Body of pancreas (tissue), 4 donors: Measurements from ENCODE around the gene PACSIN2. TPM values are rescaled to one million over a fixed set of nuclear protein-coding genes. Genes with fewer than 3 reads are reported as not detected.
"Not testable (repeated sequence)": the region's sequence is repeated elsewhere in the genome, so short reads cannot be mapped to it uniquely, and the experiment has no call there.

Experiments
- ATAC-seq: fragments of 150-250 bp; one replicate; pipeline ENCODE4 v1.9.1; 2016
- DNase-seq, 4 donors: peaks; one replicate each; pipeline ENCODE4 v3.0.0-alpha.2; 2019
- H3K27ac ChIP-seq, 4 donors: fragments of 200-600 bp; sonication (generic); 1 replicate in 3 of 4; 2 replicates in 1 of 4; pipeline versions ENCODE4 v1.5.1 to v1.6.1; 2016 to 2019; ENCODE audit warnings: mild to moderate bottlenecking in 1 of 4, mixed read lengths in 1 of 4, moderate library complexity in 1 of 4
- H3K27me3 ChIP-seq, 2 donors: fragments of 200-600 bp; sonication (generic); one replicate each; pipeline ENCODE4 v1.6.0; 2016; ENCODE audit warnings: mild to moderate bottlenecking in 1 of 2
- H3K36me3 ChIP-seq, 2 donors: fragments of 200-600 bp; sonication (generic); replicated peaks in 1 of 2; 2 replicates each; pipeline ENCODE4 v1.5.1; 2016; ENCODE audit warnings: low read depth in 2 of 2; ENCODE audit not compliant: insufficient read depth in 1 of 2
- H3K4me1 ChIP-seq: fragments of 200-600 bp; sonication (generic); one replicate; pipeline ENCODE4 v1.6.0; 2016
- H3K4me3 ChIP-seq, 2 donors: fragments of 200-600 bp; sonication (generic); 1 replicate in 1 of 2; 2 replicates in 1 of 2; pipeline ENCODE4 v1.5.1; 2016 to 2019
- H3K9me3 ChIP-seq, 3 donors: fragments of 200-600 bp; sonication (generic); 1 replicate in 2 of 3; 2 replicates in 1 of 3; pipeline ENCODE4 v1.5.1; 2016
- POLR2A ChIP-seq, 3 donors: fragments of 450-650 bp; IDR thresholded peaks; one replicate each; pipeline ENCODE4 v1.6.1; 2016; ENCODE audit warnings: antibody characterized with exemption in 3 of 3, mild to moderate bottlenecking in 2 of 3
- WGBS, 2 donors: methylation state at CpG; one replicate each; pipeline ENCODE4 v1.1.5; 2017; 5-methylcytosine and 5-hydroxymethylcytosine counted together
- intact Hi-C: fragments of 100-400 bp; cut with DNase I; formaldehyde crosslinking; loops from one replicate; pipeline ENCODE4 v1.15.1; 2023
- total RNA-seq, 2 donors: library from RNA; depleted of rRNA; stranded (reverse); fragments of >200 nt; gene quantifications; one replicate each; pipeline ENCODE4 v1.1.0, GENCODE V29; 2016
- TF ChIP-seq, protein P1 (sequence below), 7 experiments: fragments of 450-650 bp in 4 of 7; fragments of 200-600 bp in 3 of 7; sonication (generic) in 3 of 7; IDR thresholded peaks; one replicate each; pipeline ENCODE4 v1.5.1; 2016 to 2019; ENCODE audit warnings: antibody characterized with exemption in 7 of 7

PACSIN2 gene
- total RNA-seq, 2 donors from 2014 or later: 117 to 118 TPM

GRCh38 chr22:42955848-42956247, 59.1 kb downstream of the PACSIN2 start:
- no peak for ATAC-seq
- no peak for DNase-seq
- Histone ChIP-seq H3K4me1 (peaks cover 79% of the 10 kb centered on the region), H3K36me3 (no peaks in the 10 kb centered on the region), H3K27me3 (no peaks in the 10 kb centered on the region), H3K27ac (peak overlapping the region in 1 of 4 donors; percentile 87), H3K9me3 (no peaks in the 10 kb centered on the region), H3K4me3 (no peak overlapping the region)
- TF ChIP-seq, protein P1, sequence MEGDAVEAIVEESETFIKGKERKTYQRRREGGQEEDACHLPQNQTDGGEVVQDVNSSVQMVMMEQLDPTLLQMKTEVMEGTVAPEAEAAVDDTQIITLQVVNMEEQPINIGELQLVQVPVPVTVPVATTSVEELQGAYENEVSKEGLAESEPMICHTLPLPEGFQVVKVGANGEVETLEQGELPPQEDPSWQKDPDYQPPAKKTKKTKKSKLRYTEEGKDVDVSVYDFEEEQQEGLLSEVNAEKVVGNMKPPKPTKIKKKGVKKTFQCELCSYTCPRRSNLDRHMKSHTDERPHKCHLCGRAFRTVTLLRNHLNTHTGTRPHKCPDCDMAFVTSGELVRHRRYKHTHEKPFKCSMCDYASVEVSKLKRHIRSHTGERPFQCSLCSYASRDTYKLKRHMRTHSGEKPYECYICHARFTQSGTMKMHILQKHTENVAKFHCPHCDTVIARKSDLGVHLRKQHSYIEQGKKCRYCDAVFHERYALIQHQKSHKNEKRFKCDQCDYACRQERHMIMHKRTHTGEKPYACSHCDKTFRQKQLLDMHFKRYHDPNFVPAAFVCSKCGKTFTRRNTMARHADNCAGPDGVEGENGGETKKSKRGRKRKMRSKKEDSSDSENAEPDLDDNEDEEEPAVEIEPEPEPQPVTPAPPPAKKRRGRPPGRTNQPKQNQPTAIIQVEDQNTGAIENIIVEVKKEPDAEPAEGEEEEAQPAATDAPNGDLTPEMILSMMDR (IDR thresholded peaks at IDR 0.05): no peak
- no peak for TF ChIP-seq POLR2A (IDR thresholded peaks at IDR 0.05)
- WGBS, 2 donors: 83 to 84% methylated on average over 1 of the region's 1 CpG
- intact Hi-C loops: no loop called here

DNA sequence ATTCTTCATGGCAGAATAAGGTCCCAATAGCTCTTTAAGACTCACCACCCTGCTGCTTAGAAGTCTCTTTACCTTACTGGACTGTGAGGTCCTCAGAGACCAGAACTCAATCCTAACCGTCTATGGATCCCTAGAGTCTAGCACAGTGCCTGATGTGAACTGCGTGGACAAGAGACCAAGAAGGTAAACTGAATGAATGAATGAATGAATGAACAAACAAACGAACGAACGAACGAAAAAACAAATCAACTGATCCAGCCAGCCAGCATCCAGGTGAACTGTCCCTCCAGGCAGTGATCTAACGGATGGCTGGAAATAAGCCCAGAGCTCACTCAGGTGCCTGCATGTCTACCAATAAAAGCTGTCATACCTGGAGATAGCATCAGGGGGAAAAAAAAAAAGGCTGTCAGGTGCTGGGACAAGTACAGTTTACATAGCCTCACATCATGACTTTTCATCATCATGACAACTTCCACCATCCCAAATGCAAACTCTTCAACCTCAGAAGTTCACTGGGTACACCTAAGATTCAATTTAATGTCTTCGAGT, 59.8 kb downstream of the PACSIN2 start:
- peaks cover 78% of the 10 kb centered on the region for H3K4me1 ChIP-seq
- intact Hi-C loops: no loop called here
- no peaks in the 10 kb centered on the region for H3K27me3 ChIP-seq
- DNase-seq: no peak
- no peak overlapping the region for H3K4me3 ChIP-seq
- WGBS, 2 donors: 77 to 80% methylated on average over 8 of the region's 8 CpGs
- H3K27ac ChIP-seq: no peak overlapping the region
- H3K36me3 ChIP-seq: no peaks in the 10 kb centered on the region
- no peak for TF ChIP-seq POLR2A (IDR thresholded peaks at IDR 0.05)
- TF ChIP-seq, protein P1 (IDR thresholded peaks at IDR 0.05): no peak
- no peaks in the 10 kb centered on the region for H3K9me3 ChIP-seq
- ATAC-seq: no peak

GRCh38 chr22:42953751-42954150, 61.2 kb downstream of the PACSIN2 start:
- H3K4me1 ChIP-seq: peaks cover 66% of the 10 kb centered on the region
- ATAC-seq, intact Hi-C loops, H3K36me3 ChIP-seq, DNase-seq, H3K4me3 ChIP-seq, H3K27ac ChIP-seq, H3K9me3 ChIP-seq, H3K27me3 ChIP-seq: not testable (repeated sequence)
- WGBS, 2 donors: 61 to 74% methylated on average over 6 of the region's 6 CpGs

GRCh38 chr22:42951093-42951710, 63.7 kb downstream of the PACSIN2 start:
- ATAC-seq (peak; percentile 12), DNase-seq (no peak)
- Histone ChIP-seq H3K27ac (peak overlapping the region in 2 of 4 donors; percentile 6 to 26), H3K4me1 (peaks cover 72% of the 10 kb centered on the region), H3K9me3 (no peaks in the 10 kb centered on the region), H3K36me3 (no peaks in the 10 kb centered on the region), H3K4me3 (no peak overlapping the region), H3K27me3 (no peaks in the 10 kb centered on the region)
- intact Hi-C loops: no loop called here
- TF ChIP-seq POLR2A (IDR thresholded peaks at IDR 0.05): no peak
- TF ChIP-seq, protein P1 (IDR thresholded peaks at IDR 0.05): no peak
- WGBS, 2 donors: 31 to 40% methylated on average over 11 to 13 of the region's 13 CpGs

GRCh38 chr22:42950281-42950680, 64.7 kb downstream of the PACSIN2 start:
- intact Hi-C loops: no loop called here
- 79 to 87% methylated on average over 5 of the region's 5 CpGs for WGBS, 2 donors
- Histone ChIP-seq H3K4me1 (peaks cover 73% of the 10 kb centered on the region), H3K9me3 (no peaks in the 10 kb centered on the region), H3K4me3 (no peak overlapping the region), H3K27ac (peak overlapping the region in 1 of 4 donors; percentile 6), H3K36me3 (no peaks in the 10 kb centered on the region), H3K27me3 (no peaks in the 10 kb centered on the region)
- DNase-seq (no peak), ATAC-seq (no peak)
- TF ChIP-seq, protein P1 (IDR thresholded peaks at IDR 0.05): no peak
- no peak for TF ChIP-seq POLR2A (IDR thresholded peaks at IDR 0.05)
